NCI-H1436 (cell line): ENCODE data around the gene MCC.

Experiments used
- DNase-seq: peaks from one replicate; lab custom pipeline; 2025; lab: John Stamatoyannopoulos, UW

Gene MCC

GRCh38 chr5:113269023-113269997, 218.9 kb downstream of the MCC start:
- DNase-seq, result no peak

GRCh38 chr5:113268232-113268631, 220.0 kb downstream of the MCC start:
- no peak for DNase-seq

- no peak for DNase-seq
These were observed 220.8 kb downstream of the MCC start for GRCh38 chr5:113267361-113267900.

- DNase-seq, result no peak
These were observed 221.4 kb downstream of the MCC start for GRCh38 chr5:113266913-113267227.

GRCh38 chr5:113266227-113266912, 221.9 kb downstream of the MCC start:
- no peak for DNase-seq

GRCh38 chr5:113265190-113265589, 223.1 kb downstream of the MCC start:
- no peak for DNase-seq

- DNase-seq, result no peak
These were observed 224.2 kb downstream of the MCC start for GRCh38 chr5:113264046-113264445.

- DNase-seq, result no peak
These were observed 224.7 kb downstream of the MCC start for GRCh38 chr5:113263545-113263944.

GRCh38 chr5:113262674-113263073, 225.6 kb downstream of the MCC start:
- no peak for DNase-seq

GRCh38 chr5:113259034-113259433, 229.2 kb downstream of the MCC start:
- DNase-seq, result no peak

GRCh38 chr5:113257545-113257944, 230.7 kb downstream of the MCC start:
- no peak for DNase-seq

GRCh38 chr5:113256671-113257452, 231.4 kb downstream of the MCC start:
- DNase-seq, result no peak

GRCh38 chr5:113255579-113256386, 232.5 kb downstream of the MCC start:
- no peak for DNase-seq

GRCh38 chr5:113255105-113255504, 233.1 kb downstream of the MCC start:
- no peak for DNase-seq

- DNase-seq, result no peak
These were observed 235.2 kb downstream of the MCC start for GRCh38 chr5:113253037-113253436.

- DNase-seq, result no peak
These were observed 236.2 kb downstream of the MCC start for GRCh38 chr5:113252066-113252465.

- no peak for DNase-seq
These were observed 237.8 kb downstream of the MCC start for GRCh38 chr5:113250341-113250953.

- DNase-seq, result no peak
These were observed 239.0 kb downstream of the MCC start for GRCh38 chr5:113249206-113249605.

- DNase-seq, result no peak
These were observed 241.8 kb downstream of the MCC start for GRCh38 chr5:113246361-113246870.

GRCh38 chr5:113245427-113246225, 242.6 kb downstream of the MCC start:
- no peak for DNase-seq
